Esophagus (tissue), 2 donors: ENCODE results near the gene RNF38. TPM values are rescaled to one million over a fixed set of nuclear protein-coding genes. Genes with fewer than 3 reads are reported as not detected.

Source experiments
- H3K27ac ChIP-seq, 2 donors: one replicate each; pipeline ENCODE4 v1.5.1; 2013; ENCODE audit warnings: low read depth in 2 of 2, mild to moderate bottlenecking in 2 of 2, inconsistent platforms in 1 of 2, low read length in 1 of 2, moderate library complexity in 1 of 2
- H3K27me3 ChIP-seq, 2 donors: one replicate each; pipeline ENCODE4 v1.6.1; 2013; ENCODE audit warnings: low read length in 2 of 2, control low read depth in 1 of 2, mild to moderate bottlenecking in 1 of 2; ENCODE audit not compliant: insufficient read depth in 2 of 2, control insufficient read depth in 1 of 2
- H3K36me3 ChIP-seq, 2 donors: one replicate each; pipeline ENCODE4 v1.6.1; 2013; ENCODE audit warnings: low read length in 1 of 2; ENCODE audit not compliant: control insufficient read depth in 2 of 2, insufficient read depth in 2 of 2
- H3K4me1 ChIP-seq, 2 donors: one replicate each; pipeline ENCODE4 v1.6.1; 2013; ENCODE audit warnings: low read length in 1 of 2; ENCODE audit not compliant: control insufficient read depth in 2 of 2, insufficient read depth in 2 of 2
- H3K4me3 ChIP-seq, 2 donors: one replicate each; pipeline ENCODE4 v1.5.1; 2013; ENCODE audit warnings: low read length in 2 of 2, mild to moderate bottlenecking in 2 of 2, low read depth in 1 of 2, moderate library complexity in 1 of 2
- H3K9me3 ChIP-seq, 2 donors: one replicate each; pipeline ENCODE4 v1.6.1; 2013; ENCODE audit warnings: mild to moderate bottlenecking in 2 of 2, low read depth in 1 of 2, low read length in 1 of 2, moderate library complexity in 1 of 2; ENCODE audit not compliant: control insufficient read depth in 2 of 2, insufficient read depth in 1 of 2
- WGBS, 2 donors: extraction: QIAGEN DNeasy Blood & Tissue Kit; methylation state at CpG; one replicate each; pipeline ENCODE4 v1.1.7; 2013; 5-methylcytosine and 5-hydroxymethylcytosine counted together
- polyA plus RNA-seq, 2 donors: library from polyadenylated mRNA; stranded (reverse); fragments of 200-250 nt; gene quantifications; one replicate each; pipeline ENCODE4 v1.2.3, GENCODE V29; 2013
- donor health status: healthy with polysubstance abuse.
- donor health status: Bipolar disorder and iron deficiency.

Gene RNF38
- polyA plus RNA-seq, 2 donors = 5.0 to 7.7 TPM

- 70 to 71% methylated on average over 3 of the region's 3 CpGs for WGBS, 2 donors
- H3K36me3 ChIP-seq = peaks cover 5 to 18% of the 10 kb centered on the region in 2 donors
Observed at GRCh38 chr9:36341936-36342577, 58.0 kb downstream of the RNF38 start.

GRCh38 chr9:36337865-36338264 lies 62.2 kb downstream of the RNF38 start:
- H3K4me3 ChIP-seq = no peak overlapping the region
- WGBS, 2 donors = 88 to 100% methylated on average over 1 of the region's 1 CpG
- H3K27me3 ChIP-seq = no peaks in the 10 kb centered on the region
- H3K27ac ChIP-seq = no peak overlapping the region
- H3K36me3 ChIP-seq = peaks cover 2 to 16% of the 10 kb centered on the region in 2 donors
- H3K9me3 ChIP-seq = no peaks in the 10 kb centered on the region
- no peaks in the 10 kb centered on the region for H3K4me1 ChIP-seq

More at GRCh38 chr9:36341936-36342577, 58.0 kb downstream of the RNF38 start:
- Histone ChIP-seq H3K27me3 (no peaks in the 10 kb centered on the region), H3K4me3 (no peak overlapping the region), H3K9me3 (no peaks in the 10 kb centered on the region), H3K27ac (no peak overlapping the region), H3K4me1 (no peaks in the 10 kb centered on the region)

- no peak overlapping the region for H3K4me3 ChIP-seq
- H3K27me3 ChIP-seq = no peaks in the 10 kb centered on the region
- no peaks in the 10 kb centered on the region for H3K4me1 ChIP-seq
- WGBS, 2 donors = 74 to 82% methylated on average over 2 of the region's 2 CpGs
- H3K9me3 ChIP-seq = no peaks in the 10 kb centered on the region
- H3K36me3 ChIP-seq = peaks cover 2 to 16% of the 10 kb centered on the region in 2 donors
- no peak overlapping the region for H3K27ac ChIP-seq
Observed at GRCh38 chr9:36337002-36337401, 63.1 kb downstream of the RNF38 start.

- Histone ChIP-seq H3K4me3 (no peak overlapping the region), H3K27me3 (no peaks in the 10 kb centered on the region), H3K27ac (no peak overlapping the region), H3K4me1 (no peaks in the 10 kb centered on the region), H3K9me3 (no peaks in the 10 kb centered on the region), H3K36me3 (peaks cover 2 to 16% of the 10 kb centered on the region in 2 donors)
- WGBS, 2 donors = 81 to 85% methylated on average over 3 of the region's 3 CpGs
Observed at GRCh38 chr9:36336131-36336907, 63.8 kb downstream of the RNF38 start.

- WGBS, 2 donors = 56 to 66% methylated on average over 2 of the region's 2 CpGs
- Histone ChIP-seq H3K27ac (no peak overlapping the region), H3K27me3 (no peaks in the 10 kb centered on the region), H3K36me3 (no peaks in the 10 kb centered on the region), H3K9me3 (no peaks in the 10 kb centered on the region), H3K4me1 (no peaks in the 10 kb centered on the region), H3K4me3 (no peak overlapping the region)
Observed at GRCh38 chr9:36332006-36332405, 68.1 kb downstream of the RNF38 start.

- no peaks in the 10 kb centered on the region for H3K9me3 ChIP-seq
- no peaks in the 10 kb centered on the region for H3K27me3 ChIP-seq
- H3K4me1 ChIP-seq = no peaks in the 10 kb centered on the region
- H3K4me3 ChIP-seq = no peak overlapping the region
- 31 to 34% methylated on average over 9 of the region's 9 CpGs for WGBS, 2 donors
- no peak overlapping the region for H3K27ac ChIP-seq
- H3K36me3 ChIP-seq = no peaks in the 10 kb centered on the region
Observed at GRCh38 chr9:36328798-36329411, 71.2 kb downstream of the RNF38 start.

GRCh38 chr9:36325081-36325828 lies 74.8 kb downstream of the RNF38 start:
- H3K36me3 ChIP-seq = no peaks in the 10 kb centered on the region
- H3K9me3 ChIP-seq = no peaks in the 10 kb centered on the region
- H3K4me1 ChIP-seq = no peaks in the 10 kb centered on the region
- no peaks in the 10 kb centered on the region for H3K27me3 ChIP-seq
- H3K27ac ChIP-seq = no peak overlapping the region
- no peak overlapping the region for H3K4me3 ChIP-seq
- WGBS, 2 donors = 89 to 90% methylated on average over 24 of the region's 24 CpGs

- Histone ChIP-seq H3K36me3 (no peaks in the 10 kb centered on the region), H3K27me3 (no peaks in the 10 kb centered on the region), H3K9me3 (no peaks in the 10 kb centered on the region), H3K27ac (no peak overlapping the region), H3K4me3 (no peak overlapping the region), H3K4me1 (peaks cover 4 to 5% of the 10 kb centered on the region in 2 donors)
- WGBS, 2 donors = 89 to 91% methylated on average over 12 of the region's 12 CpGs
Observed at GRCh38 chr9:36323926-36324325, 76.1 kb downstream of the RNF38 start.

- H3K27ac ChIP-seq = peak overlapping the region in 1 of 2 donors; percentile 17
- WGBS, 2 donors = 49 to 52% methylated on average over 3 of the region's 3 CpGs
- H3K9me3 ChIP-seq = no peaks in the 10 kb centered on the region
- H3K27me3 ChIP-seq = no peaks in the 10 kb centered on the region
- H3K4me3 ChIP-seq = no peak overlapping the region
- peaks cover 5 to 10% of the 10 kb centered on the region in 2 donors for H3K4me1 ChIP-seq
- no peaks in the 10 kb centered on the region for H3K36me3 ChIP-seq
Observed at GRCh38 chr9:36322462-36322861, 77.6 kb downstream of the RNF38 start.
